ENCODE measurements around the gene KCNQ1. TPM values are rescaled to one million over a fixed set of nuclear protein-coding genes. Genes with fewer than 3 reads are reported as not detected.
A peak's percentile ranks its signal among the peaks of the same experiment; 100 is the strongest.

KCNQ1 gene
- total and polyA plus RNA-seq, 2 of the 13 experiments (the other 11 are each of a cell fraction or from before 2014, with no cell fraction given), result 0.02 to 0.08 TPM

- TF ChIP-seq ZBTB4 (CRISPR knock-in tag; IDR thresholded peaks at IDR 0.05; ENCODE audit: borderline replicate concordance), result no peak
- no peak for TF ChIP-seq ZNF34 (CRISPR knock-in tag; IDR thresholded peaks at IDR 0.05; ENCODE audit: borderline replicate concordance)
- no peak for TF ChIP-seq THAP11 (CRISPR knock-in tag; IDR thresholded peaks at IDR 0.05)
- TF ChIP-seq ZSCAN12 (CRISPR knock-in tag; IDR thresholded peaks at IDR 0.05), result no peak
These were observed 91.7 kb downstream of the KCNQ1 start (continued) for GRCh38 chr11:2536440-2536989.

DNA sequence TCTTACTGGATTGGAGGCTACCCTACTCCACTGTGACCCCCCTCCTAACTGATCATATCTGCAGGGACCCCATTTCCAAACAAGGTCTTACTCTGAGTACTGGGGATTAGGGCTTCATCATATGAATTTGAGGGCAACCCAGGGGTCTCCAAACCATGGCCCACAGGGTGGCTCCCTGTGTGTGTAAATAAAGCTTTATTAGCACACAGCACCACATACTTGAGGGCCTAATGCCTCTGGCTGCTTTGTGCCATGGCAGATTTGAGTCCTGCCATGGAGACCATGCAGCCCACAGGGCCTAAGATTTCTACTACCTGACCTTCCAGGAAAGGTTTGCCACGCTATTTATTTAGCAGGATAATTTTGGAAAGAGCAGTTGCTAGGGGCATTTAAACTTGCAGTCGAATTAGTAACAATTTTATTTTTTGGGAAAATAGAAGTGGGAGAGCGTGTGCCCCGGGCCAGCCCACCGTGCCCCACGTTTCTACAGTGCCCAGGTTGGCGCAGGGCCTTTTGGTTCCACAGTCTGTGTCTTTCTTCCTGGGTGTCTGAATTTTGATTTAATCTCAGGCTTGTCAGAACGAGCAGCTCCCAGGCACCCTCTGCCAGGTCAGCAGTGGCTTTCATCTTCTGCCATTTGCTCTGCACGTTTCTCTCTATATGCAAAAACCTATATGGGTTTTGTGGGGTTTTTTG is 92.3 kb downstream of the KCNQ1 start:
- intact Hi-C loops (cut with micrococcal nuclease; ENCODE audit: unreplicated experiment), result loop anchor here (10.0 kb wide), 1 partner anchor 222 kb away; no protein-coding TSS in a partner anchor
- Histone ChIP-seq H4K20me1 (ENCODE audit: insufficient read depth, low read length) (no peaks in the 10 kb centered on the region), H3K9ac (ENCODE audit: insufficient read depth, low read depth, low read length) (no peak overlapping the region), H3K27me3 (ENCODE audit: control insufficient read depth in 1 of 2, insufficient read depth in 2 of 2, low read length in 2 of 2) (peaks cover 28 to 81% of the 10 kb centered on the region in 2 experiments), H3K4me3 (replicated peaks in 1 of 3; ENCODE audit: insufficient read depth in 1 of 3, low read depth in 2 of 3, low read length in 3 of 3) (no peak overlapping the region), H3K79me2 (ENCODE audit: insufficient read depth, low read length) (no peaks in the 10 kb centered on the region), H3K27ac (ENCODE audit: extremely low read length, insufficient read depth, low read length) (no peak overlapping the region), H3K4me2 (ENCODE audit: low read depth, low read length) (no peak overlapping the region), H3K9me3 (ENCODE audit: low read length) (no peaks in the 10 kb centered on the region), H2AFZ (ENCODE audit: low read length) (no peak overlapping the region), H3K36me3 (replicated peaks in 1 of 2; ENCODE audit: control insufficient read depth in 1 of 2, insufficient read depth in 2 of 2, low read length in 2 of 2) (no peaks in the 10 kb centered on the region), H3K4me1 (ENCODE audit: insufficient read depth, low read length) (peaks cover 29% of the 10 kb centered on the region)
- TF ChIP-seq ZBTB40 (IDR thresholded peaks at IDR 0.05) (peak; percentile 21; the same call in 1 of the 2 replicates), ZBTB40 (CRISPR knock-in tag; IDR thresholded peaks at IDR 0.05) (peak; percentile 98), RFX3 (CRISPR knock-in tag; IDR thresholded peaks at IDR 0.05) (no peak)
- DNase-seq (ENCODE audit: low spot score) (no peak), FAIRE-seq (no peak), ATAC-seq (no peak)
- POLR2A ChIA-PET, result no interaction called here
- in situ Hi-C loops (cut with HindIII; ENCODE audit: extremely low pct_ligation_motif_present, low pct_unique_long_range_greater_than_20kb), result loop anchor here (10.0 kb wide), 1 partner anchor 128 kb away; no protein-coding TSS in a partner anchor
- CTCF ChIA-PET (ENCODE audit: low intra/inter-chr PET ratio, low total read pairs), result interaction anchor here (0.7 kb wide), 1 partner anchor 351 kb away, joined by 3 read pairs; no protein-coding TSS in a partner anchor
- WGBS (ENCODE audit: low lambda C conversion rate), result 36% methylated on average over 9 of the region's 9 CpGs
- BruUV-seq (replicated peaks), result no TSS peak

All from HepG2 (cell line).